ENCODE results near the gene SMIM14.
A peak's percentile ranks its signal among the peaks of the same experiment; 100 is the strongest.

Gene SMIM14

DNA sequence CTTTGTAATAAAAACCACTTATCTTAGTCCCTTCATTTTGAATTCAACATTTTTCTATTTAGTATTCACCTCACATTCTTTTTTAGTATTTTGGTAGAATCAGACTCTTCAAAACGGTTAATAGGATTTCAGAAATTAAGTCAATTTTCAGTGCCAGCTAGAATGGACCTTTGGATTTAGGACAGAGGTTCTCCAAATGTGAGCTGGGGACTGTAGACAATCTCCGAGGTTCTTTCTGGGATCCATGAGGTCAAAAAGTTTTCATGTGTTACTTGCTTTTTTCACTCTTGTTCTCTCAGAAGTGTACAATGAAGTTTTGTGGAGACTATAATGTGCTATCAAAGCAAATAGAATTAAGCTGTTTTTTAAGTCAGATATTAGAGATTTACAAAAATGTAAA lies 109.1 kb downstream of the SMIM14 start:
- ATAC-seq (ENCODE audit: low read depth) (no peak), DNase-seq (ENCODE audit: low spot score) (no peak)
- H3K27me3 ChIP-seq (ENCODE audit: insufficient read depth, poor library complexity, severe bottlenecking): no peaks in the 10 kb centered on the region
- no peak overlapping the region for H3K4me3 ChIP-seq (ENCODE audit: severe bottlenecking)
- H3K36me3 ChIP-seq (ENCODE audit: low read depth): peaks cover 54% of the 10 kb centered on the region
- H3K4me1 ChIP-seq (ENCODE audit: insufficient read depth, poor library complexity, severe bottlenecking): peaks cover 4% of the 10 kb centered on the region
- no peak overlapping the region for H3K27ac ChIP-seq (ENCODE audit: poor library complexity, severe bottlenecking)
- peaks cover 7% of the 10 kb centered on the region for H3K9me3 ChIP-seq (ENCODE audit: severe bottlenecking)
- TF ChIP-seq, protein P1, sequence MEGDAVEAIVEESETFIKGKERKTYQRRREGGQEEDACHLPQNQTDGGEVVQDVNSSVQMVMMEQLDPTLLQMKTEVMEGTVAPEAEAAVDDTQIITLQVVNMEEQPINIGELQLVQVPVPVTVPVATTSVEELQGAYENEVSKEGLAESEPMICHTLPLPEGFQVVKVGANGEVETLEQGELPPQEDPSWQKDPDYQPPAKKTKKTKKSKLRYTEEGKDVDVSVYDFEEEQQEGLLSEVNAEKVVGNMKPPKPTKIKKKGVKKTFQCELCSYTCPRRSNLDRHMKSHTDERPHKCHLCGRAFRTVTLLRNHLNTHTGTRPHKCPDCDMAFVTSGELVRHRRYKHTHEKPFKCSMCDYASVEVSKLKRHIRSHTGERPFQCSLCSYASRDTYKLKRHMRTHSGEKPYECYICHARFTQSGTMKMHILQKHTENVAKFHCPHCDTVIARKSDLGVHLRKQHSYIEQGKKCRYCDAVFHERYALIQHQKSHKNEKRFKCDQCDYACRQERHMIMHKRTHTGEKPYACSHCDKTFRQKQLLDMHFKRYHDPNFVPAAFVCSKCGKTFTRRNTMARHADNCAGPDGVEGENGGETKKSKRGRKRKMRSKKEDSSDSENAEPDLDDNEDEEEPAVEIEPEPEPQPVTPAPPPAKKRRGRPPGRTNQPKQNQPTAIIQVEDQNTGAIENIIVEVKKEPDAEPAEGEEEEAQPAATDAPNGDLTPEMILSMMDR (IDR thresholded peaks at IDR 0.05; ENCODE audit: poor library complexity, severe bottlenecking): no peak

DNA sequence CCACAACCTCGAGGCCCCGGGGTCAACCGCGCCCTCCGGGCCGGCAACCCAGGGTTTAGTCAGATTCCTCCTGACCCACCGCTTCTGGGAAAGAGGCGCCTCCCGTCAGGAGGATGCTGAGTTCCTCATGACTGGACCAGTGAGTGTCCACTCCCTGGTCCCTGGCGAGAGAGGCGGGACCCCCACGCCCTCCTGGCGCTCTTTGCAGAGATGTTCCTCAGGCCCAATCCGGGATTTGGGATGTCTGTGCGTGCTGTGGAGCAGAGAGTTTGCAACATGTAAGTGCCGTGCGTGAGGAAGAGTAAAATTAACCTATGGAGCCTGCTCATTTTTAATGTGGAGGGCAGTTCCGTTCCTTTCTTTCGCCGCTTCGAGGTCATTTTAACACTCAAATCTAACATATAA lies 110.6 kb downstream of the SMIM14 start:
- ATAC-seq (ENCODE audit: low read depth) (peak; percentile 43), DNase-seq (ENCODE audit: low spot score) (no peak)
- TF ChIP-seq, protein P1 (IDR thresholded peaks at IDR 0.05; ENCODE audit: poor library complexity, severe bottlenecking): peak; percentile 10
- H3K9me3 ChIP-seq (ENCODE audit: severe bottlenecking): peaks cover 7% of the 10 kb centered on the region
- H3K4me3 ChIP-seq (ENCODE audit: severe bottlenecking): peak overlapping the region; percentile 48
- H3K36me3 ChIP-seq (ENCODE audit: low read depth): peaks cover 42% of the 10 kb centered on the region
- peak overlapping the region; percentile 79 for H3K27ac ChIP-seq (ENCODE audit: poor library complexity, severe bottlenecking)
- peaks cover 4% of the 10 kb centered on the region for H3K4me1 ChIP-seq (ENCODE audit: insufficient read depth, poor library complexity, severe bottlenecking)
- no peaks in the 10 kb centered on the region for H3K27me3 ChIP-seq (ENCODE audit: insufficient read depth, poor library complexity, severe bottlenecking)

DNA sequence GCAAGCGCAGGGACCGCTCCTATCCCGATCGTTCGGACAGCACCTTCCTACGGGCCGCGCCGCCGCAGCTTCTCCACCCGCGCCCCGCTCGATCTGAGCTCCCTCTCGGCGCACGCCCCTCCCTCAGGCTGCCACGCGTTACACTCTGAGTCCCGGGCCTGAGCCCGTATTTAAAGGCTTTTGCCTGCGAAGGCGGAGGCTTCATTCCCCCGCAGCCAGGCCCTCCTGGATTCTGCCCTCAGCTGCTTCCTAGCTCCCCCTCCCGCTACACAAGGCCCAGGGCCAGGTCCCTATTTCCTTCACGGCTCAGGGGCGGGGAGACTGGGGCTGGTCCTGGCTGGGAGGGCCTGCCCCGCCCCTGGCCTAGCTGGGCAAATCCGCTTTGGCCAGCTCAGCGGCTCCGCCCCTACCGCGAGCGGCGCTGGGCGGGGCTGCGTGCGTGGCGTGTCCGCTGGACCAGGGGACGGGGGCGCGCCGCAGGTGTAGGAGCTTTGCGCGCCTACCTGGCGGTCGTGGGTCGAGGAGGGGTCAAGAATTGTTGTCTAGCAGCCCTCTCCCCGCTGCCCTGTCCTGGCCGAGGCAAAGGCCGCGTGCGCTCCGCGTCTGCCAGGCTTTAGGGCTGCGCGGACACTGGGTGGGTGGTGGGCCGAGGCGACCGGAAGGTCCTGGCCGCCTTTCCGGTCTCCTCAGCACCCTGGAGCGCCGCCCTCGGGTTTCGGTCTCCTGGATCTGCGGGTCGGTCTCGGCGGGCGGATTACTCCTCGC lies 111.2 kb downstream of the SMIM14 start, which contains the start of gene UGDH:
TSS of gene UGDH (minus strand) at position 144 of the 765 bp plus-strand sequence. CDS start 5,927 bp downstream, outside the sequence.
- Histone ChIP-seq H3K9me3 (ENCODE audit: severe bottlenecking) (peaks cover 7% of the 10 kb centered on the region), H3K36me3 (ENCODE audit: low read depth) (peaks cover 36% of the 10 kb centered on the region), H3K27me3 (ENCODE audit: insufficient read depth, poor library complexity, severe bottlenecking) (no peaks in the 10 kb centered on the region), H3K4me1 (ENCODE audit: insufficient read depth, poor library complexity, severe bottlenecking) (peaks cover 4% of the 10 kb centered on the region), H3K4me3 (ENCODE audit: severe bottlenecking) (peak within 1 kb of the TSS; percentile 48), H3K27ac (ENCODE audit: poor library complexity, severe bottlenecking) (peak within 1 kb of the TSS; percentile 79)
- TF ChIP-seq, protein P1 (IDR thresholded peaks at IDR 0.05; ENCODE audit: poor library complexity, severe bottlenecking): no peak
- peak; percentile 96 for DNase-seq (ENCODE audit: low spot score)
- ATAC-seq (ENCODE audit: low read depth): peak; percentile 91

DNA sequence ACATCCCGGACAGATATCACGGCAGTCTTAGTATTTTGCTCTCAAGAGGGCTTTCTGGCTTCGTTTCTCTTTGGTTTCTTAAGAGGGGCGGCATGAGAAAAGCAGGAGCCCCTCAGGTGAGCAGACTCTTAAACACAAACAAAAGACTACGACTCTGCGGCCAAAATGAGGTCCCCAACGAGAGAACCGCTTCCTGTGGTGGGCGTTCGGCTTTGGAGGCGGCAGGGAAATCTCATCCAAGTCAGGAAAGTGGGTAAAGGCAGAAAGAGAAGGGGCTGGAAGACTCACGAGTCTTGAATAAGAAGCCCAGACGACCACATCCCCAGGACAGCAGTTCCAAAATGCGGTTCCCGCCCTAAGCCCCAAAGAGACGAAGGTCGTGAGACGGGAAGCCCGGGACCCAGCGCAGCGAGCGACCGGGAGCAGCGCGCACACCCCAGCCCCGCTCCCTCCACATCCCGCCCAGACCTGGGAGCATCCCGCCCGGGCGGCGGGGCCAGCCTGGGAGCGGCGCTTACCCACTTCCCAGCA lies 111.8 kb downstream of the SMIM14 start:
- Histone ChIP-seq H3K27ac (ENCODE audit: poor library complexity, severe bottlenecking) (peak overlapping the region; percentile 79), H3K9me3 (ENCODE audit: severe bottlenecking) (peaks cover 7% of the 10 kb centered on the region), H3K4me1 (ENCODE audit: insufficient read depth, poor library complexity, severe bottlenecking) (peaks cover 10% of the 10 kb centered on the region), H3K36me3 (ENCODE audit: low read depth) (peaks cover 30% of the 10 kb centered on the region), H3K27me3 (ENCODE audit: insufficient read depth, poor library complexity, severe bottlenecking) (no peaks in the 10 kb centered on the region), H3K4me3 (ENCODE audit: severe bottlenecking) (peak overlapping the region; percentile 48)
- TF ChIP-seq, protein P1 (IDR thresholded peaks at IDR 0.05; ENCODE audit: poor library complexity, severe bottlenecking): no peak
- ATAC-seq (ENCODE audit: low read depth) (no peak), DNase-seq (ENCODE audit: low spot score) (no peak)

Measured in RWPE2 (cell line).